HEK293 (cell line): ENCODE measurements around the gene KCNK17.
A peak's percentile ranks its signal among the peaks of the same experiment; 100 is the strongest.

Experiments used
- CTCF ChIA-PET: fragments of 350-600 bp; formaldehyde crosslinking; extraction: SDS; loops from one replicate; lab custom pipeline; 2021; ENCODE audit warnings: antibody characterized with exemption; lab: Yijun Ruan, JAX
- POLR2A ChIA-PET: fragments of 300-600 bp; formaldehyde crosslinking; extraction: SDS; loops from one replicate; lab custom pipeline; 2020; ENCODE audit warnings: antibody characterized with exemption, inconsistent platforms; lab: Yijun Ruan, JAX
- H3K27ac ChIP-seq: fragments of 200-500 bp; sonication (Bioruptor generic); 2 replicates; pipeline ENCODE4 v1.5.1; 2014; ENCODE audit warnings: low read depth, low read length, control low read depth, inconsistent platforms; ENCODE audit errors: extremely low read depth
- H3K36me3 ChIP-seq, 2 experiments: fragments of 200-500 bp in 1 of 2; sonication (Bioruptor generic) in 1 of 2; 1 replicate in 1 of 2; 2 replicates in 1 of 2; pipeline ENCODE4 v1.5.1; 2014 to 2017; ENCODE audit warnings: inconsistent platforms in 2 of 2, low read length in 2 of 2; ENCODE audit not compliant: control insufficient read depth in 2 of 2, insufficient read depth in 1 of 2
- H3K4me1 ChIP-seq: fragments of 200-500 bp; sonication (Bioruptor generic); 2 replicates; pipeline ENCODE4 v1.5.1; 2014; ENCODE audit warnings: mild to moderate bottlenecking, low read length, inconsistent platforms; ENCODE audit not compliant: control insufficient read depth, insufficient read depth
- H3K4me3 ChIP-seq: 2 replicates; pipeline ENCODE4 v1.5.1; 2011; ENCODE audit warnings: low read depth, mild to moderate bottlenecking, control low read depth, low read length, moderate library complexity
- H3K9me3 ChIP-seq: fragments of 200-500 bp; sonication (Bioruptor generic); 2 replicates; pipeline ENCODE4 v1.5.1; 2014; ENCODE audit warnings: low read depth, low read length, inconsistent platforms; ENCODE audit not compliant: control insufficient read depth, insufficient read depth
- AEBP2 ChIP-seq: fragments of 450-650 bp; formaldehyde crosslinking; IDR thresholded peaks from 2 replicates; pipeline ENCODE4 v1.5.1; 2016; ENCODE audit warnings: missing biosample characterization, missing genetic modification characterization, borderline replicate concordance
- KLF1 ChIP-seq: fragments of 450-650 bp; formaldehyde crosslinking; IDR thresholded peaks from 2 replicates; pipeline ENCODE4 v1.5.1; 2016; ENCODE audit warnings: missing biosample characterization, missing genetic modification characterization
- KLF8 ChIP-seq: fragments of 450-650 bp; formaldehyde crosslinking; IDR thresholded peaks from 2 replicates; pipeline ENCODE4 v1.5.1; 2016; ENCODE audit warnings: missing biosample characterization, missing genetic modification characterization
- MZF1 ChIP-seq: fragments of 450-650 bp; formaldehyde crosslinking; IDR thresholded peaks from 2 replicates; pipeline ENCODE4 v1.5.1; 2017; ENCODE audit warnings: missing biosample characterization, missing genetic modification characterization, borderline replicate concordance
- PRDM2 ChIP-seq: fragments of 450-650 bp; formaldehyde crosslinking; IDR thresholded peaks from 2 replicates; pipeline ENCODE4 v1.5.1; 2016; ENCODE audit warnings: missing biosample characterization, missing genetic modification characterization, borderline replicate concordance
- PRDM4 ChIP-seq: fragments of 450-650 bp; formaldehyde crosslinking; IDR thresholded peaks from 2 replicates; pipeline ENCODE4 v1.5.1; 2017; ENCODE audit warnings: missing biosample characterization, missing genetic modification characterization
- SETDB1 ChIP-seq: IDR thresholded peaks from one replicate; pipeline ENCODE4 v1.6.1; 2017; ENCODE audit warnings: mild to moderate bottlenecking, low read length, moderate library complexity, mixed read lengths; ENCODE audit not compliant: insufficient read length
- ZBTB49 ChIP-seq: fragments of 450-650 bp; formaldehyde crosslinking; IDR thresholded peaks from 2 replicates; pipeline ENCODE4 v1.5.1; 2016; ENCODE audit warnings: missing biosample characterization, missing genetic modification characterization, low read depth
- ZNF132 ChIP-seq: fragments of 450-650 bp; formaldehyde crosslinking; IDR thresholded peaks from 2 replicates; pipeline ENCODE4 v1.5.1; 2017; ENCODE audit warnings: missing biosample characterization, missing genetic modification characterization, borderline replicate concordance
- ZNF202 ChIP-seq: fragments of 450-650 bp; formaldehyde crosslinking; IDR thresholded peaks from 2 replicates; pipeline ENCODE4 v1.5.1; 2016; ENCODE audit warnings: missing biosample characterization, missing genetic modification characterization, borderline replicate concordance
- ZNF211 ChIP-seq: fragments of 450-650 bp; formaldehyde crosslinking; IDR thresholded peaks from 2 replicates; pipeline ENCODE4 v1.5.1; 2016; ENCODE audit warnings: low read depth, missing biosample characterization, missing genetic modification characterization
- ZNF335 ChIP-seq: fragments of 450-650 bp; formaldehyde crosslinking; conservative IDR thresholded peaks from 2 replicates; pipeline ENCODE4 v1.5.1; 2016; ENCODE audit warnings: missing biosample characterization, missing genetic modification characterization
- ZNF549 ChIP-seq: fragments of 450-650 bp; IDR thresholded peaks from 2 replicates; pipeline ENCODE4 v1.5.1; 2018; ENCODE audit warnings: missing biosample characterization, missing genetic modification characterization, mild to moderate bottlenecking, inconsistent platforms, moderate library complexity
- ZNF555 ChIP-seq: fragments of 450-650 bp; formaldehyde crosslinking; conservative IDR thresholded peaks from 2 replicates; pipeline ENCODE4 v1.5.1; 2017; ENCODE audit warnings: missing biosample characterization, mild to moderate bottlenecking, missing genetic modification characterization, inconsistent platforms
- ZNF585B ChIP-seq: fragments of 450-650 bp; formaldehyde crosslinking; IDR thresholded peaks from 2 replicates; pipeline ENCODE4 v1.5.1; 2016; ENCODE audit warnings: missing biosample characterization, missing genetic modification characterization
- ZNF629 ChIP-seq: fragments of 450-650 bp; formaldehyde crosslinking; IDR thresholded peaks from 2 replicates; pipeline ENCODE4 v1.5.1; 2017; ENCODE audit warnings: missing biosample characterization, missing genetic modification characterization
- ZNF658 ChIP-seq: fragments of 450-650 bp; formaldehyde crosslinking; IDR thresholded peaks from 2 replicates; pipeline ENCODE4; 2016; ENCODE audit warnings: missing biosample characterization, missing genetic modification characterization
- ZNF701 ChIP-seq: fragments of 450-650 bp; formaldehyde crosslinking; IDR thresholded peaks from 2 replicates; pipeline ENCODE4 v1.5.1; 2016; ENCODE audit warnings: missing biosample characterization, missing genetic modification characterization
- ZNF830 ChIP-seq: fragments of 450-650 bp; IDR thresholded peaks from 2 replicates; pipeline ENCODE4 v1.5.0; 2018; ENCODE audit warnings: missing biosample characterization, missing genetic modification characterization, low read depth, mild to moderate bottlenecking, moderate library complexity
- ZNF843 ChIP-seq: fragments of 450-650 bp; formaldehyde crosslinking; IDR thresholded peaks from 2 replicates; pipeline ENCODE4 v1.5.1; 2016; ENCODE audit warnings: missing biosample characterization, missing genetic modification characterization

The KCNK17 gene

GRCh38 chr6:39274471-39274870 lies 39.7 kb downstream of the KCNK17 start:
- Histone ChIP-seq H3K4me3 (no peak overlapping the region), H3K27ac (no peak overlapping the region), H3K9me3 (no peaks in the 10 kb centered on the region), H3K36me3 (no peaks in the 10 kb centered on the region), H3K4me1 (no peaks in the 10 kb centered on the region)
- TF ChIP-seq ZNF830 (tag by site-specific recombination) (no peak), MZF1 (tag by site-specific recombination) (no peak), ZBTB49 (tag by site-specific recombination) (no peak), ZNF335 (tag by site-specific recombination) (no peak), ZNF549 (tag by site-specific recombination) (no peak), PRDM2 (no peak)
- POLR2A ChIA-PET: no interaction called here
- CTCF ChIA-PET: interaction anchor here (1.4 to 2.6 kb wide), 3 partner anchors 8 to 44 kb away, joined by 3 to 8 read pairs (median 6); no protein-coding TSS in a partner anchor

- Histone ChIP-seq H3K27ac (no peak overlapping the region), H3K4me1 (no peaks in the 10 kb centered on the region), H3K9me3 (no peaks in the 10 kb centered on the region), H3K36me3 (no peaks in the 10 kb centered on the region)
- POLR2A ChIA-PET: no interaction called here
- TF ChIP-seq ZNF629: no peak
- no peak for TF ChIP-seq ZNF202 (tag by site-specific recombination)
- peak; percentile 43; the same call in 1 of the 2 replicates for TF ChIP-seq KLF1 (tag by site-specific recombination)
- TF ChIP-seq, all 188 proteins: peak for 1
- CTCF ChIA-PET: interaction anchor here (0.6 kb wide), 1 partner anchor 285 kb away, joined by 3 read pairs; no protein-coding TSS in a partner anchor
- no peak overlapping the region for H3K4me3 ChIP-seq
Measured at GRCh38 chr6:39273406-39273821, 40.8 kb downstream of the KCNK17 start.

- no peaks in the 10 kb centered on the region for H3K9me3 ChIP-seq
- H3K27ac ChIP-seq: no peak overlapping the region
- ChIA-PET POLR2A (no interaction called here), CTCF (interaction anchor here (0.6 kb wide), 1 partner anchor 1335 kb away, joined by 3 read pairs; no protein-coding TSS in a partner anchor)
- H3K4me3 ChIP-seq: no peak overlapping the region
- H3K36me3 ChIP-seq: no peaks in the 10 kb centered on the region
- no peaks in the 10 kb centered on the region for H3K4me1 ChIP-seq
- TF ChIP-seq ZNF843 (tag by site-specific recombination): no peak
- no peak for TF ChIP-seq ZNF555 (tag by site-specific recombination)
- no peak for TF ChIP-seq ZNF211
- no peak for TF ChIP-seq ZNF132 (tag by site-specific recombination)
- TF ChIP-seq ZNF585B (tag by site-specific recombination): no peak
- no peak for TF ChIP-seq ZNF658 (tag by site-specific recombination)
- no peak for TF ChIP-seq KLF8
- no peak for TF ChIP-seq PRDM4 (tag by site-specific recombination)
- TF ChIP-seq SETDB1: no peak
- no peak for TF ChIP-seq AEBP2
- TF ChIP-seq ZNF701 (tag by site-specific recombination): no peak
Measured at GRCh38 chr6:39269961-39270360, 44.3 kb downstream of the KCNK17 start.
